OCI-LY3 (cell line): Measurements from ENCODE around the gene MGAT5B.

Experiments used
- H2AFZ ChIP-seq: fragments of 200-600, 300-600 bp; shearing (Covaris generic); 2 replicates; pipeline ENCODE4 v1.6.0; 2014; ENCODE audit warnings: antibody characterized with exemption, low read depth, low read length
- H3K27ac ChIP-seq: fragments of 200-600, 300-600 bp; sonication (generic); 2 replicates; pipeline ENCODE4 v1.5.1; 2014; ENCODE audit warnings: mild to moderate bottlenecking, low read length, moderate library complexity, mixed read lengths
- H3K27me3 ChIP-seq: fragments of 200-600, 300-600 bp; sonication (generic); 2 replicates; pipeline ENCODE4 v1.6.1; 2014; ENCODE audit warnings: low read depth, low read length, mixed read lengths
- H3K36me3 ChIP-seq: fragments of 200-600, 300-600 bp; sonication (generic); replicated peaks from 2 replicates; pipeline ENCODE3; 2014; ENCODE audit warnings: low read depth, low read length, mixed read lengths
- H3K4me1 ChIP-seq: fragments of 300-600, 200-600 bp; sonication (generic); 2 replicates; pipeline ENCODE4 v1.6.1; 2014; ENCODE audit warnings: low read length, mixed read lengths
- H3K4me2 ChIP-seq: fragments of 200-600, 300-600 bp; sonication (generic); 2 replicates; pipeline ENCODE4 v1.6.1; 2014; ENCODE audit warnings: low read length, mixed read lengths
- H3K4me3 ChIP-seq: fragments of 300-600, 200-600 bp; sonication (generic); 2 replicates; pipeline ENCODE4 v1.5.1; 2014; ENCODE audit warnings: antibody characterized with exemption, mild to moderate bottlenecking, low read length, moderate library complexity
- H3K79me2 ChIP-seq: fragments of 300-600, 200-600 bp; shearing (Covaris generic); 2 replicates; pipeline ENCODE4 v1.6.1; 2014; ENCODE audit warnings: mild to moderate bottlenecking, low read length, mixed read lengths
- H3K9ac ChIP-seq: fragments of 300-600, 200-600 bp; shearing (Covaris generic); 2 replicates; pipeline ENCODE4 v1.6.0; 2014; ENCODE audit warnings: mild to moderate bottlenecking, low read length, moderate library complexity
- H3K9me3 ChIP-seq: fragments of 200-600, 300-600 bp; shearing (Covaris generic); 2 replicates; pipeline ENCODE4 v1.6.1; 2014; ENCODE audit warnings: low read length, mixed read lengths; ENCODE audit not compliant: insufficient read depth
- H4K20me1 ChIP-seq: fragments of 200-600, 300-600 bp; sonication (generic); 2 replicates; pipeline ENCODE4 v1.6.1; 2016; ENCODE audit warnings: low read length, mixed read lengths; ENCODE audit not compliant: insufficient read depth
- EZH2phosphoT487 ChIP-seq: fragments of 200-600 bp; shearing (Covaris generic); IDR thresholded peaks from 2 replicates; pipeline ENCODE4 v1.6.1; 2018; ENCODE audit warnings: antibody characterized with exemption, mixed run types, low read depth
- TF ChIP-seq, protein P1 (sequence below): fragments of 200-600, 300-600 bp; sonication (generic); IDR thresholded peaks from 2 replicates; pipeline ENCODE4 v1.5.1; 2014; ENCODE audit warnings: antibody characterized with exemption, low read length, low read depth

Gene MGAT5B

DNA sequence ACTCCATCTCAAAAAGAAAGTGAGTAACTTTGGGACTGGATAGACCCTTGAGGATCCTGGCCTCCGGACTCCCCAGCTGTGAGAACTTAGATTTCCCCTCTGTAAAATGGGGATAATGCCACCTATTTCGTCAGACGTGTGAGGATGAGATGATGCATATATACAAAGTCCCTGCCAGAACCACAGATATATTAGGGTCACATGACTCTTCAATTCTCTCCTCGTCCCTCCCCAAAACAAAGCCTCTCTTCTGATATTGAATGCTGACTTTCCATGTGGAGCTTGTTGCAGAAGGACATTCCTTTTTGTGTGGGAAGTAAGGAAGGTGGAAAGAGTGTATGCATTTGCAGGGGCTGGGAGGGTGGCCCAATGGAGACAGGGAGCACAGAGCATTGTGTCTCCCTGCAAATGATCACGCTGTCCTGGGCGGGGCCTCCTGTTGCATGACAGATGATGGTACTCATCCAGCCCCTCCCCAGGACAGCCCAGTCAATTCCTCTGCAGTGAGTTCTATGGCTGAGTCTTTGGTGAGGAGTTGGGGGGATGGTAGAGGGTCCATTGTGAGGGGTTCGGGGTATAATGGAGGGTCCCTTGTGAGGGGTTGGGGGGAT is 35.1 kb upstream of the MGAT5B start:
- no peak overlapping the region for H2AFZ ChIP-seq
- H3K4me1 ChIP-seq, result no peaks in the 10 kb centered on the region
- H3K27me3 ChIP-seq, result peaks cover 11% of the 10 kb centered on the region; the same call in 1 of the 2 replicates
- H3K4me2 ChIP-seq, result no peak overlapping the region
- H4K20me1 ChIP-seq, result no peaks in the 10 kb centered on the region
- TF ChIP-seq, protein P1, sequence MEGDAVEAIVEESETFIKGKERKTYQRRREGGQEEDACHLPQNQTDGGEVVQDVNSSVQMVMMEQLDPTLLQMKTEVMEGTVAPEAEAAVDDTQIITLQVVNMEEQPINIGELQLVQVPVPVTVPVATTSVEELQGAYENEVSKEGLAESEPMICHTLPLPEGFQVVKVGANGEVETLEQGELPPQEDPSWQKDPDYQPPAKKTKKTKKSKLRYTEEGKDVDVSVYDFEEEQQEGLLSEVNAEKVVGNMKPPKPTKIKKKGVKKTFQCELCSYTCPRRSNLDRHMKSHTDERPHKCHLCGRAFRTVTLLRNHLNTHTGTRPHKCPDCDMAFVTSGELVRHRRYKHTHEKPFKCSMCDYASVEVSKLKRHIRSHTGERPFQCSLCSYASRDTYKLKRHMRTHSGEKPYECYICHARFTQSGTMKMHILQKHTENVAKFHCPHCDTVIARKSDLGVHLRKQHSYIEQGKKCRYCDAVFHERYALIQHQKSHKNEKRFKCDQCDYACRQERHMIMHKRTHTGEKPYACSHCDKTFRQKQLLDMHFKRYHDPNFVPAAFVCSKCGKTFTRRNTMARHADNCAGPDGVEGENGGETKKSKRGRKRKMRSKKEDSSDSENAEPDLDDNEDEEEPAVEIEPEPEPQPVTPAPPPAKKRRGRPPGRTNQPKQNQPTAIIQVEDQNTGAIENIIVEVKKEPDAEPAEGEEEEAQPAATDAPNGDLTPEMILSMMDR, result no peak
- no peak for TF ChIP-seq EZH2phosphoT487
- H3K79me2 ChIP-seq, result no peaks in the 10 kb centered on the region
- H3K36me3 ChIP-seq, result no peaks in the 10 kb centered on the region
- no peak overlapping the region for H3K27ac ChIP-seq
- no peak overlapping the region for H3K9ac ChIP-seq
- H3K4me3 ChIP-seq, result no peak overlapping the region
- H3K9me3 ChIP-seq, result no peaks in the 10 kb centered on the region

DNA sequence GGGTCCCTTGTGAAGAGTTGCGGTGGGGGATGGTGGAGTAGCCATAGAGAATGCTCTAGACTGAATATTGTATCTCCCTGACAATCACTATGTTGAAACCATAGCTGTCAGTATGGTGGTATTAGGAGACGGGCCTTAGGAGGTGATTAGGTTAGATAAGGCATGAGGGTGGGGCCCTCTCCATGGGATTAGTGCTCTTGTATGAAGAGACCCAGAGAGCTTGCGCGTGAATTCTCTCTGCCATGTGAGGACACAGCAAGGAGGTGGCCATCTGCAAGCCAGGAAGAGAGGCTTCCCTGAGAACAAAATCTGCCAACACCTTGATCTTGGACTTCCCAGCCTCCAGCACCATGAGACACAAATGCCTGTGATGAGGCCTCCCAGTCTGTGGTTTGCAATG is 34.5 kb upstream of the MGAT5B start:
- H3K9me3 ChIP-seq, result no peaks in the 10 kb centered on the region
- H3K4me1 ChIP-seq, result no peaks in the 10 kb centered on the region
- no peak overlapping the region for H3K4me2 ChIP-seq
- no peak overlapping the region for H3K9ac ChIP-seq
- H3K27ac ChIP-seq, result no peak overlapping the region
- no peak overlapping the region for H3K4me3 ChIP-seq
- H3K27me3 ChIP-seq, result peaks cover 11% of the 10 kb centered on the region; the same call in 1 of the 2 replicates
- no peaks in the 10 kb centered on the region for H3K79me2 ChIP-seq
- no peaks in the 10 kb centered on the region for H3K36me3 ChIP-seq
- H2AFZ ChIP-seq, result no peak overlapping the region
- H4K20me1 ChIP-seq, result no peaks in the 10 kb centered on the region
- no peak for TF ChIP-seq EZH2phosphoT487
- TF ChIP-seq, protein P1, result no peak

DNA sequence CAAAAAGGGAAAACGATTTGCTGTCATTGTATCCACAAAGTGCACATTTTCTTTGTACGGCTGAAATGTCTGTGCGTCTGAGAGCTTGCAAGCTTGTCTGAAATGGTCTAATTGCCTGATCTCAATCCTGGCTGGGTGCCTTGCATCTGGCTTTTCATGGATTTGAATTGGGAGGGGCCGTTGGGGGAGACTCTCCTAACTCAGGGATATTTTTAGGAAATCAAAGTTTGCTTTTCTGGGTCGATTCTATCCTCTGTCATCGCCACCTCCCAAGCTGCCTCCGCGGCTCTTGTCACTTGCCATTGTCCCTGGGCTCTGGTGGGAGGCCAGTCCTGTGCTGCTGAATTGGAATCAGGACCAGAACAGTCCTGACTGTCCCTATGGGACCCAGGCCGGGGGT is 33.3 kb upstream of the MGAT5B start:
- Histone ChIP-seq H3K4me1 (no peaks in the 10 kb centered on the region), H3K9me3 (no peaks in the 10 kb centered on the region), H3K4me2 (no peak overlapping the region), H2AFZ (no peak overlapping the region), H3K4me3 (no peak overlapping the region), H3K79me2 (no peaks in the 10 kb centered on the region), H3K27me3 (peaks cover 12% of the 10 kb centered on the region), H4K20me1 (no peaks in the 10 kb centered on the region), H3K36me3 (no peaks in the 10 kb centered on the region), H3K27ac (no peak overlapping the region), H3K9ac (no peak overlapping the region)
- TF ChIP-seq, protein P1, result no peak
- no peak for TF ChIP-seq EZH2phosphoT487

DNA sequence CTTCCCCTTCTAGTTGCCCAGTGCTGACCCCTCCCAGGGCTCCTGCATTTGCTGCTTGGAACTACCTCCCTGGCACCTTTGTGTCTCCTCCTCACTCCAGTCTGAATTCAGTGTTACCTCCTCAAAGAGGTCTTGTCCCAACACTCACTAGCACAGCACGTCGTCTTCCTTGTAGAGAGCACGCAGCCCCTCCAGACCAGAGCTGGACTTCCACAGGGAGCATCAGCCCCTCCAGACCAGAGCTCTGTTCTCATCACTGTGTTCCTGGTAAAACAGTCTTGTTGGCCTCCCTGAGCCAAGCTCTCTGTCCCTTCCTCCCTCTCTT is 27.8 kb upstream of the MGAT5B start:
- H3K4me1 ChIP-seq, result no peaks in the 10 kb centered on the region
- H2AFZ ChIP-seq, result no peak overlapping the region
- H3K9ac ChIP-seq, result no peak overlapping the region
- TF ChIP-seq, protein P1, result no peak
- TF ChIP-seq EZH2phosphoT487, result no peak
- peaks cover 38% of the 10 kb centered on the region for H3K27me3 ChIP-seq
- H3K9me3 ChIP-seq, result no peaks in the 10 kb centered on the region
- H3K79me2 ChIP-seq, result no peaks in the 10 kb centered on the region
- H3K4me3 ChIP-seq, result no peak overlapping the region
- H4K20me1 ChIP-seq, result no peaks in the 10 kb centered on the region
- no peaks in the 10 kb centered on the region for H3K36me3 ChIP-seq
- no peak overlapping the region for H3K27ac ChIP-seq
- H3K4me2 ChIP-seq, result no peak overlapping the region
